Fibroblast of lung (primary cell): ENCODE results near the gene RCAN3. TPM values are rescaled to one million over a fixed set of nuclear protein-coding genes. Genes with fewer than 3 reads are reported as not detected.
"Not testable (repeated sequence)": the region's sequence is repeated elsewhere in the genome, so short reads cannot be mapped to it uniquely, and the experiment has no call there.

Experiments used
- DNase-seq, 2 donors: peaks; one replicate each; pipeline versions ENCODE4 v3.0.0 to v3.0.0-alpha.2; 2010; ENCODE audit warnings: low read depth in 2 of 2
- H2AFZ ChIP-seq: 2 replicates; pipeline ENCODE4 v1.5.1; 2012; ENCODE audit warnings: low read length, control low read depth, inconsistent platforms
- H3K27ac ChIP-seq: 2 replicates; pipeline ENCODE4 v1.5.1; 2011; ENCODE audit warnings: low read length, control low read depth; ENCODE audit not compliant: insufficient read depth
- H3K27me3 ChIP-seq: 2 replicates; pipeline ENCODE4 v1.5.1; 2011; ENCODE audit warnings: mild to moderate bottlenecking, low read length; ENCODE audit not compliant: control insufficient read depth, insufficient read depth
- H3K36me3 ChIP-seq: 2 replicates; pipeline ENCODE4 v1.5.1; 2011; ENCODE audit warnings: low read length; ENCODE audit not compliant: control insufficient read depth, insufficient read depth
- H3K4me1 ChIP-seq: 2 replicates; pipeline ENCODE4 v1.5.1; 2011; ENCODE audit warnings: low read length; ENCODE audit not compliant: control insufficient read depth, insufficient read depth; ENCODE audit errors: extremely low read depth
- H3K4me2 ChIP-seq: 2 replicates; pipeline ENCODE4 v1.5.1; 2011; ENCODE audit warnings: low read length, control low read depth; ENCODE audit not compliant: insufficient read depth; ENCODE audit errors: extremely low read depth
- H3K4me3 ChIP-seq, 4 experiments: fragments of 200-600 bp in 1 of 4; sonication (generic) in 1 of 4; replicated peaks in 1 of 4; 2 replicates each; pipeline ENCODE4 v1.5.1; 2011 to 2016; ENCODE audit warnings: low read length in 4 of 4, low read depth in 3 of 4, mild to moderate bottlenecking in 3 of 4, control low read depth in 2 of 4, inconsistent platforms in 1 of 4, mixed read lengths in 1 of 4; ENCODE audit not compliant: insufficient read depth in 1 of 4; ENCODE audit errors: control extremely low read depth in 1 of 4
- H3K79me2 ChIP-seq: 2 replicates; pipeline ENCODE4 v1.5.1; 2012; ENCODE audit warnings: mild to moderate bottlenecking, low read length, inconsistent platforms; ENCODE audit not compliant: control insufficient read depth, insufficient read depth
- H3K9ac ChIP-seq: 2 replicates; pipeline ENCODE4 v1.5.1; 2011; ENCODE audit warnings: mild to moderate bottlenecking, low read length, control low read depth; ENCODE audit not compliant: insufficient read depth
- H3K9me3 ChIP-seq: 2 replicates; pipeline ENCODE4 v1.5.1; 2012; ENCODE audit warnings: low read depth, low read length; ENCODE audit not compliant: control insufficient read depth, insufficient read depth
- H4K20me1 ChIP-seq: 2 replicates; pipeline ENCODE4 v1.5.1; 2011; ENCODE audit warnings: low read length; ENCODE audit not compliant: control insufficient read depth, insufficient read depth; ENCODE audit errors: extremely low read depth
- EZH2 ChIP-seq: IDR thresholded peaks from 2 replicates; pipeline ENCODE4 v1.5.1; 2012; ENCODE audit warnings: low read length, control low read depth, mild to moderate bottlenecking; ENCODE audit errors: missing control alignments
- polyA plus RNA-seq, 2 donors: library from polyadenylated mRNA; depleted of rRNA in 1 of 2; stranded (reverse) in 1 of 2; unstranded in 1 of 2; fragments of >200 nt; gene quantifications; 2 replicates each; pipeline ENCODE4 v1.2.1, GENCODE V29; 2011 to 2012; ENCODE audit warnings: missing spikeins in 1 of 2
- total RNA-seq: library from RNA; depleted of rRNA; stranded (reverse); fragments of >200 nt; gene quantifications from 2 replicates; pipeline ENCODE4 v1.2.1, GENCODE V29; 2014
- TF ChIP-seq, protein P1 (sequence below), 2 donors: IDR thresholded peaks in 1 of 2; conservative IDR thresholded peaks in 1 of 2; 1 replicate in 1 of 2; 2 replicates in 1 of 2; pipeline ENCODE4 v1.5.1; 2011 to 2012; ENCODE audit warnings: low read length in 2 of 2, control low read depth in 1 of 2, inconsistent platforms in 1 of 2, low read depth in 1 of 2, mild to moderate bottlenecking in 1 of 2

Gene RCAN3
- total and polyA plus RNA-seq, 2 donors (not counting 1 experiment from before 2014, with no cell fraction given), result 5.0 to 17.3 TPM

DNA sequence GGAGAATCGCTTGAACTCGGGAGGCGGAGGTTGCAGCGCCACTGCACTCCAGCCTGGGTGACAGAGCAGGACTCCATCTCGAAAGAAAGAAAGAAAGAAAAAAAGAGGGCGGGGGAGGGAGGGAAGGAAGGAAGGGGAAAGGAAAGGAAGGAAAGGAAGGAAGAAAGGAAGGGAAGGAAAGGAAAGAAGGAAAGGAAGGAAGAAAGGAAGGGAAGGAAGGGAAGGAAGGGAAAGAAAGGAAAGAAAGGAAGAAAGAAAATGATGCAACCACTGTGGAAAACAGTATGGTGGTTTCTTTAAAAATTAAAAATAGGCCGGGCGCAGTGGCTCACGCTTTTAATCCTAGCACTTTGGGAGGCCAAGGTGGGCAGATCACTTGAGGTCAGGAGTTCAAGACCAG is 15.2 kb upstream of the RCAN3 start:
- H3K79me2 ChIP-seq, result no peaks in the 10 kb centered on the region
- H3K4me1 ChIP-seq, result no peaks in the 10 kb centered on the region
- H3K36me3 ChIP-seq, result no peaks in the 10 kb centered on the region
- no peaks in the 10 kb centered on the region for H4K20me1 ChIP-seq
- no peaks in the 10 kb centered on the region for H3K27me3 ChIP-seq
- H3K4me2 ChIP-seq, result no peak overlapping the region
- no peak overlapping the region for H2AFZ ChIP-seq
- H3K27ac ChIP-seq, result no peak overlapping the region
- TF ChIP-seq, protein P1, sequence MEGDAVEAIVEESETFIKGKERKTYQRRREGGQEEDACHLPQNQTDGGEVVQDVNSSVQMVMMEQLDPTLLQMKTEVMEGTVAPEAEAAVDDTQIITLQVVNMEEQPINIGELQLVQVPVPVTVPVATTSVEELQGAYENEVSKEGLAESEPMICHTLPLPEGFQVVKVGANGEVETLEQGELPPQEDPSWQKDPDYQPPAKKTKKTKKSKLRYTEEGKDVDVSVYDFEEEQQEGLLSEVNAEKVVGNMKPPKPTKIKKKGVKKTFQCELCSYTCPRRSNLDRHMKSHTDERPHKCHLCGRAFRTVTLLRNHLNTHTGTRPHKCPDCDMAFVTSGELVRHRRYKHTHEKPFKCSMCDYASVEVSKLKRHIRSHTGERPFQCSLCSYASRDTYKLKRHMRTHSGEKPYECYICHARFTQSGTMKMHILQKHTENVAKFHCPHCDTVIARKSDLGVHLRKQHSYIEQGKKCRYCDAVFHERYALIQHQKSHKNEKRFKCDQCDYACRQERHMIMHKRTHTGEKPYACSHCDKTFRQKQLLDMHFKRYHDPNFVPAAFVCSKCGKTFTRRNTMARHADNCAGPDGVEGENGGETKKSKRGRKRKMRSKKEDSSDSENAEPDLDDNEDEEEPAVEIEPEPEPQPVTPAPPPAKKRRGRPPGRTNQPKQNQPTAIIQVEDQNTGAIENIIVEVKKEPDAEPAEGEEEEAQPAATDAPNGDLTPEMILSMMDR (conservative IDR thresholded peaks at IDR 0.05 in 1 of 2, IDR thresholded peaks at IDR 0.05 in 1 of 2; ENCODE audit: low read depth in 1 of 2, low read length in 2 of 2), result no peak
- no peak for TF ChIP-seq EZH2
- no peak overlapping the region for H3K4me3 ChIP-seq
- no peak for DNase-seq
- H3K9ac ChIP-seq, result no peak overlapping the region
- H3K9me3 ChIP-seq, result no peaks in the 10 kb centered on the region

DNA sequence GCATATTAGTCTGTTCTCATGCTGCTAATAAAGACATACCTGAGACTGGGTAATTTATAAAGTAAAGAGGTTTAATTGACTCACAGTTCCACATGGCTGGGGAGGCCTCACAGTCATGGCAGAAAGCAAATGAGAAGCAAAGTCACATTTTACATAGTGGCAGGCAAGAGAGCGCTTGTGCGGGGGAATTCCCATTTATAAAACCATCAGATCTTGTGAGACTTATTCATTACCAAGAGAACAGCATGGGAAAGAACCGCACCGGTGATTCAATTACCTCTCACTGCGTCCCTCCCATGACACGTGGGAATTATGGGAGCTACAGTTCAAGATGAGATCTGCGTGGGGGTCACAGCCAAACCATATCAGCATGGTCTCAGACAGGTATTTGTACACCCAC is 14.5 kb upstream of the RCAN3 start:
- not testable (repeated sequence) for H3K9ac ChIP-seq, H3K4me3 ChIP-seq, H3K27ac ChIP-seq, H3K79me2 ChIP-seq, DNase-seq, H2AFZ ChIP-seq, H4K20me1 ChIP-seq, H3K4me2 ChIP-seq, H3K27me3 ChIP-seq, H3K4me1 ChIP-seq, H3K9me3 ChIP-seq, H3K36me3 ChIP-seq

DNA sequence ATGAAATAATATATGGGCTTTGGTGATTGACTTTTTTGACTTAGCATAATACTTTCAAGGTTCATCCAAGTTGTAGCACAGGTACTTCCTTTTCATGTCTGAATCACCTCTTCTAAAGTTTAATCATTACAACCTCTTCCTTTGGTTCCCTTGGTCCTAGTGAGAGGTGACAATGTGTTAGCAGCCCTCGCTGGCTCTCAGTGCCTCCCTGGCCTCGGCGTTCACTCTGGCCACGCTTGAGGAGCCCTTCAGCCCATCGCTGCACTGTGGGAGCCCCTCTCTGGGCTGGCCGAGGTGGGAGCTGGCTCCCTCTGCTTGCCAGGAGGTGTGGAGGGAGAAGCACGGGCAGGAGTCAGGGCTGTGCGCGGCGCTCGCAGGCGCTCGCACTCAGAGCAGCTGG is 13.0 kb upstream of the RCAN3 start:
- Histone ChIP-seq H3K27me3 (no peaks in the 10 kb centered on the region), H3K27ac (no peak overlapping the region), H3K36me3 (no peaks in the 10 kb centered on the region), H3K9me3 (no peaks in the 10 kb centered on the region), H3K9ac (no peak overlapping the region), H2AFZ (no peak overlapping the region), H3K4me2 (no peak overlapping the region), H3K4me1 (no peaks in the 10 kb centered on the region), H3K79me2 (no peaks in the 10 kb centered on the region), H3K4me3 (no peak overlapping the region), H4K20me1 (no peaks in the 10 kb centered on the region)
- TF ChIP-seq, protein P1 (conservative IDR thresholded peaks at IDR 0.05 in 1 of 2, IDR thresholded peaks at IDR 0.05 in 1 of 2; ENCODE audit: low read depth in 1 of 2, low read length in 2 of 2), result no peak
- no peak for TF ChIP-seq EZH2
- DNase-seq, result no peak
